DMS114 treated with DMSO at 0.1 percent for 48 hours (cell line): Measurements from ENCODE around the gene SFMBT1.

Source experiments
- DNase-seq: peaks from one replicate; lab custom pipeline; 2025; ENCODE audit not compliant: unreplicated experiment; lab: John Stamatoyannopoulos, UW

Gene SFMBT1, protein sequence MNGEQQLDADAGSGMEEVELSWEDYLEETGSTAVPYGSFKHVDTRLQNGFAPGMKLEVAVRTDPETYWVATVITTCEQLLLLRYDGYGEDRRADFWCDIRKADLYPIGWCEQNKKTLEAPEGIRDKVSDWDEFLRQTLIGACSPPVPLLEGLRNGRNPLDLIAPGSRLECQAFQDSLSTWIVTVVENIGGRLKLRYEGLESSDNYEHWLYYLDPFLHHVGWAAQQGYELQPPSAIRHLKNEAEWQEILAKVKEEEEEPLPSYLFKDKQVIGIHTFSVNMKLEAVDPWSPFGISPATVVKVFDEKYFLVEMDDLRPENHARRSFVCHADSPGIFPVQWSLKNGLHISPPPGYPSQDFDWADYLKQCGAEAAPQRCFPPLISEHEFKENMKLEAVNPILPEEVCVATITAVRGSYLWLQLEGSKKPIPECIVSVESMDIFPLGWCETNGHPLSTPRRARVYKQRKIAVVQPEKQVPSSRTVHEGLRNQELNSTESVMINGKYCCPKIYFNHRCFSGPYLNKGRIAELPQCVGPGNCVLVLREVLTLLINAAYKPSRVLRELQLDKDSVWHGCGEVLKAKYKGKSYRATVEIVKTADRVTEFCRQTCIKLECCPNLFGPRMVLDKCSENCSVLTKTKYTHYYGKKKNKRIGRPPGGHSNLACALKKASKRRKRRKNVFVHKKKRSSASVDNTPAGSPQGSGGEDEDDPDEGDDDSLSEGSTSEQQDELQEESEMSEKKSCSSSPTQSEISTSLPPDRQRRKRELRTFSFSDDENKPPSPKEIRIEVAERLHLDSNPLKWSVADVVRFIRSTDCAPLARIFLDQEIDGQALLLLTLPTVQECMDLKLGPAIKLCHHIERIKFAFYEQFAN

DNA sequence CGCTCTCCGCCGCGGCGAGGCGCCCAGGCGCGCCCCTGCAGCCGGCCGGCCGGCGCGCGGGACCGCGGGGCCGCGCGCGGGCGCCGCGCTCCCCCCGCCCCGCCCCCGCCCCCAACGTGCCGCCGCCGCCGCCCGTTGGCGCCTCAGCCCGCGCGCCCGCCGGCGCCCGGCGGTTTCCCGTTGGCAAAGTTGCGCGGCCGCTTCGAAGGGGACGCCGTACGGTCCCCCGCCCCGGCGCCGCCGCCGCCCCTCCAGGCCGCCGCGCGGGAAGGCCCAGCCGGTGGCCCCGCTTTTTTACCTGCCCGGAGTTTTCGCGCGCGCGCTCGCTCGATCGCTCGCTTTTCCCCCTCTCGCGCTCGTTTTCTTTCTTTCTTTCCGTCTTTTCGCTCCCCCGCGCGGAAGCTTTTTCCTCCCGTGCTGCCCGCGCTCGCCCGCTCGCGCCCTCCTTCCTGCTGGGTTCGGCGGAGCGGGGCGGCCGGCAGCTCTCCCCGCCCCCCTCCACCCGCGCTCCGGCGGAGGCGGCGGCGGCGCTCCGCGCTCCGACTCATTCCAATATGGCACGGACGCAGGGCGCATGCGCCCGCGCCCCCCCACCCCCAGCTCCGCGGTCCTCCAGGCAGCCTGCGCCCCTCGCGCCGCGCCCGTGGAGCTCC lies at the start of gene SFMBT1:
SFMBT1 (minus strand) TSS at position 556 of the 653 bp plus-strand sequence. CDS start 76,945 bp downstream, outside the sequence.
- peak; percentile 8 for DNase-seq

DNA sequence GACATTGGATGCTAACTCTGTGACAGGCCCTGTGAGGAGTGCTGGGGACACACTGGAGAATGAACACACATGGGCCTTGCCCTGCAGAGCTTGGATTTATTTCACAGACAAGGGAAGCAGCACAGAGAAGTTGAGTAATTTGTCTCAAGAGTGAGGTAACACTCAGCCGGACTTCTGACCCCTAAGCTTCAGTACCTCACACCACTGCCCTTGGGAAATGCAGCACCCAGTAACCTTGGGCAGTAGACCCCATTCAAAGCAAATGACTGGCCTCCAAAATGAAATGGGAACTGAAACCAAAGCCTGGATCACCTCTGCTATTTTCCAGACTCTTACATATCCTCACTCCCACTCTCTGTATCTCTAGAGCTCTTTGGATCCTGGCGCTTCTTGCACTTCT lies 47.1 kb upstream of the SFMBT1 start:
- no peak for DNase-seq

GRCh38 chr3:53092216-53092615 lies 46.3 kb upstream of the SFMBT1 start:
- no peak for DNase-seq

GRCh38 chr3:53091011-53091410 lies 45.1 kb upstream of the SFMBT1 start:
- no peak for DNase-seq

GRCh38 chr3:53089511-53089910 lies 43.6 kb upstream of the SFMBT1 start:
- DNase-seq, result no peak

DNA sequence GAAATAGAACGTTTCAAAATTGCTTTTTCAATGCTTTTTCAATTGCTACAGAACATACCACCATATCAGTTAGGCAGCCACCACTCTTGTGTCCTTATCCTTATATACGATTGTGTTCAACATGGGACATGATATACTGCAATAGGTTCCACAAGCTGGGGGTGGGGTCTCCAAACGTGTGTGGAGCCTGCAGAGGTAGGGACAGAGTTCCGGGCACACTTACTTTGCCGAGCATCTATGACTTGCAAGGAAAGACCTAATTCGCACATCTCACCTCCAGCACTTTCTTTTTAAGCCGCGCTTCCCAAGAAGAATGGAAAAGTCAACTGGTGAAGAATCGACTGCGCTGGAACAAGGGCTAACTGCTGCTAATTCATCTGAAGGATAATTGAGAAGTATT lies 39.6 kb upstream of the SFMBT1 start:
- DNase-seq, result no peak

DNA sequence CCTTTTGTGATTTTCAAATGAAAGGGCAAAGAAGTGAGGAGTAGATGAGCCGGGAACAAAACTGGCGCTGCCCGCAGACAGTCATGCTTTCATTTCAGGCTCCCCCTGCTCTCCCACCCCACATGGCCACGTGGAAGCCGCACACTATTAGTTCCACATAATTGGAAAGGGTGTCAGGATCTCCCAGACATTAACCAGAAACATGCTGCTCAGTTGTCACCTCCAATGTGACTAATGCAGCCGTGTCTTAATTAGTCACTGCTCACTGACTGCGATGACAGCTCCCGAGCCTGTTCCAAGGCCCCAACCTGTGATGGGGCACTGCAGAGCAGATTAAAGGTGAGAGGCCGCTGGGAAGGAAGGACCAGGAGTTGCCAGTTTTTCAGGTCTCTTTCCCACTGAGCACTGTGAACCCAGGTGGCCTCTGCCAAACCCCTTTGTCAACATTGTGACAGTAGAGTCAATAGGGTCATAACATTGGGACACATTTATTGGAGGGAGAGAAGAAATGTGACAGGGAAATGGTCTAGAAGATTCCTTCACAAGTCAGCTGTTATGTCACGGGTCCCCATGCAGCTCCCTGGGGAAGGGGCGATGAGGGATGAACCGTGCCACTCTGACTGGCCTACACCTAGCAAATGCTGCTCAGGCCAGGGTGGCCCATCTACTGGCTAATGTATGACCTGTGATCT lies 38.6 kb upstream of the SFMBT1 start:
- no peak for DNase-seq

DNA sequence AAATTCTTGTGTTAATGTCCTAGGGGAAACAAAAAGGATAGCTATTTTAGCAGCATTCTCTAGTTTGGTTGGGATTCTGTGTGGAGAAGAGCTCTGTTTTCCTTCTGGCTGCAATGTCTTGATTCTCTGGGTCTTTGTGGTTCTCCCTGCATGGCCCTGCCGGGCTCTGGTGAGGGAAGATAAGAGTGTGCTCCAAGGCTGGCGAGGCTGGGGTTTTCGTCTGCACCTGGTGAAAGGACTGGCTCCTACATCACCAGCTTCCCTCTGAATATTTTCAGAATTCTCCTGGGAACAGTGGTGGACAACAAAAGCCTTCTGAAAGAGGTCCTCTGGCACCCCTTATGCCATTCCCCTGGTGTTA lies 38.1 kb upstream of the SFMBT1 start:
- DNase-seq, result no peak

DNA sequence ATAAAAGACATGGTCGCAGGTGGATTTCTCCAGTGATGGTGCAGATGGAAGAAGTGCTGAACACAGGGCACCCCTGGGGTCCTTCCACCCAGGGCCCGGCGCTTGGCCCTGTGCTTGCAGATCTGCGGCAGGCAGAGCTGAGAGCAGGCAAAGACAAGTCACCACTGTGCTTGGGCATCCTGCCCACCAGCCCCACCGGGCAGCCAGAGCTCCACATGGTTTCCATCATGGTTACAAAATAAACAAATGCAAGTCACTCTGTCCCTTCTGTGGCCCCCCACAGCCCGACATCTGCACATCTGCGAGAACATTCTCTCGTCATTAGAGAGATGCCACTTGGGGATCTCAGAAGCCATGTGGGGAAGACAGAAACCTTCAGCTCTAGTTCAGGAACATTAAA lies 37.6 kb upstream of the SFMBT1 start:
- DNase-seq, result no peak

DNA sequence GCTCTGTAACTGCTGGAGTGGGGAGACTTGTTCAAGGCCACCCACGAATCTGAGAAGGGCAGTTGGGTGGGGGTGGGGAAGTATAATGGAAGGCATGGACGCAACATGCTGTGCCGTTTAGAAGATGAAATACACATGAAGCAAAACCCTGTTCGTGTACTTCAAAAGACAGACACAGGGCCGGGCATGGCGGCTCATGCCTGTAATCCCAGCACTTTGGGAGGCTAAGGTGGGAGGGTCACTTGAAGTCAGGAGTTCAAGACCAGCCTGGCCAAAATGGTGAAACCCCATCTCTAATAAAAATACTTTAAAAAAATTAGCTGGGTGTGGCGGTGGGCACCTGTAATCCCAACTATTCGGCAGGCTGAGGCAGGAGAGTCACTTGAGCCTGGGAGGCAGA lies 36.9 kb upstream of the SFMBT1 start:
- DNase-seq, result no peak

GRCh38 chr3:53081318-53081717 lies 35.4 kb upstream of the SFMBT1 start:
- no peak for DNase-seq

GRCh38 chr3:53080612-53081205 lies 34.8 kb upstream of the SFMBT1 start:
- DNase-seq, result no peak

GRCh38 chr3:53079791-53080555 lies 34.1 kb upstream of the SFMBT1 start:
- DNase-seq, result no peak

DNA sequence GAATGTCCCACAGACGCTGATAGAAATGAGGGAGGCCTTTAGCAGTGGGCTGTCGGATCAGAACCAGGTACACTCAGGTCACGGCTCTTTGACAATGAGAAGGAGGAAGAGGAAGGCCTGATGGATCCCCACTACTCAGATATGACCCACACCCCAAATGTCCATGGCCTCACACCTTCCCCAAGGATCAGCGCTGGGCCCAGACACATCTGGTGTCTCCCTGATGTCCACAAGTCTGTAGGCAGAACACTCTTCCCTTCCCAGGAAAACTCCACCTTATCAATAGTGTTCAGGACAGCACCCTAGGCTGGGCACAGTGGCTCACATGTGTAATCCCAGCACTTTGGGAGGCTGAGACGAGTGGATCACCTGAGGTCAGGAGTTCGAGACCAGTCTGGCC lies 33.3 kb upstream of the SFMBT1 start:
- no peak for DNase-seq

GRCh38 chr3:53078656-53079055 lies 32.8 kb upstream of the SFMBT1 start:
- DNase-seq, result no peak

- DNase-seq, result no peak
Observed at GRCh38 chr3:53077476-53078220, 31.8 kb upstream of the SFMBT1 start.

DNA sequence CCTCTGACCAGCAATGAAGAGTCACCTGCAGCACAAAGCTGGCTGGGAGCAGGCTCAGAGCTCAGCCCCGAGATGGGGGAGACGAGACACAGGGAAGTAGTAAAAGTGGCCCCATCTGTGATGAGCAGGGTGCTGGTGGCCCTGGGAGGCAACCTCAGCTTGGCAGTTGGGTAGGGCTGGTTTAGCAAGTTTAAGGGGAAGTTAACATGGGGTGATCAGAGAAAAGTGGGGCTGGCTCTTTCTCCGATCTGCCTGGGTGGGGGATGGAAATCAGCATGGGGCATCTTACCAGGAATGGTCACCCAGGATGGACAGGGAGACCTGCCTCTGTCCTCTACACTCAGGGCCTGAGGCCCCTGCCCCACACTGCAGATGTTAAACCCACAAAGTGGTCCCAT lies 29.9 kb upstream of the SFMBT1 start:
- DNase-seq, result no peak

GRCh38 chr3:53074761-53075742 lies 29.2 kb upstream of the SFMBT1 start:
- no peak for DNase-seq
